Epidermal melanocyte (primary cell): ENCODE measurements around the gene CDK11B.
A peak's percentile ranks its signal among the peaks of the same experiment; 100 is the strongest.
"Not testable (repeated sequence)": the region's sequence is repeated elsewhere in the genome, so short reads cannot be mapped to it uniquely, and the experiment has no call there.

ENCODE experiments used
- DNase-seq: peaks from one replicate; pipeline ENCODE4 v3.0.0; 2011; ENCODE audit warnings: low spot score; ENCODE audit not compliant: insufficient read length

The CDK11B gene

DNA sequence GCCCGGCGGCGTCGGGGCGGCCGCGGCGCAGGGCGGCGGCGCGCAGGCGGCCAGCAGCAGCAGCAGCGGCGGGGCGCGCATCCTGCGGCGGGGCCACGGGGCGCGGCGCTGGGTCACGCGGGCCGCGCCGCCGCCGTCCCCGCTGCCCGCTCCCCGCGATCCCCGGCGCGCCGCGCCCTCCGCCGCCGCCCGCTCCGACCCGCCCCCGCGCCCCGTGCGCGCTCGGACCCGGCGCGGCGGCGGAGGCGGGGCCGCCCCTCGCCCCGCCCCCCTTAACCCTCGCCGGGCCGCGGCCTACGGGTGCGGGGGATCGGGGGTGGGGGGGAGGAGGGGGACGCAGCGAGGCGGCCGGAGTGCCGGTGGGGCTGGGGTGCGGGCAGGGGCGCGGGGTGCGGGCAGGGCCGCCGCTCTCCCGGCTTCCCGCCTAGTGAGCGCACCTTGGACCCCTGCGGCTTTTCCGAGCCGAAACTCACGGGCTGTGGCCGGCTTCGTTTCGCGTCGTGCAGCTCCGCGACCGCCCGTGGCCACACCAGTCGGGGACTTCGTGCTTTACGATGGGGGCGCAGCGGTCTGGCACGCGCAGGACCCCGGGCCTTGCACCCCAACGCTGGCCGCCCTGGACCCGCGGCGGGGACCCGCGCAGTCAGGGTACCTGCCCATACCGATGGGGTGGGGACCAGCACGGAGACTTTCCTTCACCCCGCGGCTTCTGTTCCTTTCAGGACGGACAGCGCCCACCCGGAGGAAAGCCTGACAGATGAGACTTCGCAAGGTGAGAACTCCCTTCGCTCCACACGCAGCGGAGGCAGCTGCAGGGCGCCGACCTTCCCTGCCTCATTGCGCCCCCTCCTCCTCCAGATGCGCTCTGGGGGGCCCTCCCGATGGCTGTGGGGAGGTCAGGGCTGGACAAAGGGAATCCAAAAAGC lies 58.6 kb downstream of the CDK11B start, which contains the start of gene FNDC10:
Gene FNDC10 (minus strand): TSS at position 201 of the 926 bp plus-strand sequence. CDS start 120 bp downstream, at position 81.
- DNase-seq: peak; percentile 24

DNA sequence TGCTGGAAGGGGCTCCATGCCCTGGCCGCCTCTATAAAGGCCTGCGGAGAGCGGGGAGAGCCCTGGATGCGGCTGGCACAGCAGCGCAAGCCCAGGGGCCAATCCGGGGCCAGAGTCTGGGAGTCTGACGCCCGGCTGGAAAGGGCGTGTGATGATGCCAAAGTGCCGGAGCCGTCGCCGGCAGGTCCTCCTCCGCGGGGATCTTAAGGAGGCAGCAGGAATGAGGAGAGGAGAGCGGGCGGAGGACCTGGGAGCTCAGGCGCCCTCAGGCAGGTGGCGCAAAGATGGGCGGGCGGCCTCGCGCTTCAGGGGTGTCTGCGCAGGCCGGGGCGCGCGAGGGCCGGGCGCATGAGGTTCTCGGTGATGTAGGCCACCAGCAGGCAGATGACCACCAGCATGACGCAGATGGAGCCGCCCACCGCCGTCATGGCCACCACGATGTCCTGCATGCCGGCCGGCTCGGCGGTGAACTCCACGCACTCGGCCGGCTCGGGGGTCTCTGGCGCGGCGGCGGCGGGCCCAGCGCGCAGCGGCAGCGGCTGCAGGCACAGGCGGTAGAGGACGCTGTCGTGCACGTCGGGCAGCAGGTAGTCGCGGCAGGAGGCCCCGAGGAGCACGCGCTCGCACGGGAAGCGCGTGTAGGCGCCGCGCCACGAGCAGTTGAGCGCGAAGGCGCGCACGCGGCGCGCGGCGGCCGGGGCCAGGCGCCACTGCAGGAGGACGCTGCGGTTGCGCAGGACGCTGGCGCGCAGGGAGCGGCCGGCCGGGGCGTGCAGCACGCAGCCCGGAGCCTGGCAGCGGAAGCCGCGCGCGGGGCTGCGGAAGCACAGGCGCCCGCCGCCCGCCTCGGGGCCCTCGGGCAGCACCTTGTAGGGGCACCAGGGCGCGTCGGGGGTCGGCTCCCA lies 59.5 kb downstream of the CDK11B start:
- DNase-seq: peak; percentile 70

DNA sequence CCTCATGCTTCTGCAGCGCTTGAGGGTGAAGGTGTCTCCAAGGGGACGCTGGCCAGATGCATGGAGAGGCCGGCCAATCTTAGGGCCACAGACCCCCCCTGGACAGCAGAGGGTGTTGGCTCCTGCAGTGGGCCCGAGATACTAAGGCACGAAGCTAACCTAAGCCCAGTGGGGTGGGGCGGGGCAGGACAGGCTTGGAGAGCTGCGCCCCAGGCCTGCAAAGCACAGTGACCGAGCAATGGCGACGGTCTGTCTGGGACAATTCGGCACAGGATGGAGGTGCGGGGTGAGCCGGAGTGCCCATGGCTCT lies 60.1 kb downstream of the CDK11B start:
- DNase-seq: peak; percentile 12

DNA sequence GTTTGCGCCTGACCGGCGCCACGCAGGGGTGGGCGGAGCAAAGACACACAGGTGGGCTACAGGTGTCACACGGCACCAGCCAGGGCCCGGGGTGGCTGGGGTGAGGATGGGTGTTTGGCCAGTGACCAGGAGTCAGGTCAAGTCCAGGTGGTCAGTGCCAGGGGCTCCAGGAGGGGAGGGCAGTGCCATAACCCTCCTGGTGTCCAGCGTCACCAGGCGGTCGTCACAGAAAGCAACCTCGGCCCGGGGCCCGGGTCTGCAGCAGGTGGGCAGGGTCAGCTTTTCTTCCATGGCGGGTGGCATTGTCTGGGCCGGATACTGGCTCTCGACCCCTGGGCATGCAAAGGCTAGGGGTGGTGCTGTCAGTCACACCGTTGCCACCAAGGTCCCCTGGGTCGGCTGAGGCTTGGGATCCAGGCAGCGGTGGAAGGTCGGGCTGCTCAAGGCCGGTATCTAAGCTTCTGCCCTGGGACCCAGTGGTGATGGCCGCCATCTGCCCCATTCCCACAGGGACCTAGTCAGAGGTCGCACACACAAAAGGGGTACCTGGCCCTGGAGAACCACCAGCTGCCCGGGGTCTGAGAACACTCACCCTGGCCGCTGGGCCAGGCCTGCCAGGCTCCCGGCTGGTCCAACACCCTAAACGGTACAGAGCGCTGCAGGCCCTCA lies 60.6 kb downstream of the CDK11B start:
- DNase-seq: peak; percentile 18

DNA sequence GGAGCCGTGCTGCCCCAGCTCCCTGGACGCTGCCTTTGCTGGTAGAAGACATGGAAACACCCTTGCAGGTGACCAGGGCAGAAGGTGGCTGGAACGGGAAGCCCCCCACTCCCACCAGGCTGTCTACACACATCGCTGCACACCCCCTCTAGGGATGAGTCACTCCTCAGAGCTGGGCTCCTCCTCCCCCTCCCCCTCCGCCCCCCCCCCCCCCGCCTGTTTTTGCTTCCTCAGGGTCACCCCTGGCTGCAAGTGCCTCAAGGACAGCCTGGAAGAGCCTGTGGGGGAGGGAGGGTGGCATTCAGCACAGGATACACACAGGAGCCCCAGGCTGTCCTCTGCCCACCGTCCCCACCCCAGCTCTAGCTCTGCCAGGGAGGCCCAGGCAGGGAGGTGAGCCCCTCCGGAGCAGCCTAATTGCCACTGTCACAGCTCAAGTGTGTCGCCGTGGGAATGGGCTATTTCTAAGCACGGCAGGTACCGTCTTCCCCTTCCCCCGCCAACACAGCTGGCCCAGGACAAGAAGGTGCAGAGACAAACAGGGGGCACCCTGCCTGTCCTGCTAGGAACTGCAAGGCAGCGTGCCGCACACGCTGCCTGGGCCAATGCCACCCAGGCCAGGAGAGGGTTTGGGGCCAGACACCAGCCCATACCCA lies 61.4 kb downstream of the CDK11B start:
- peak; percentile 23 for DNase-seq

DNA sequence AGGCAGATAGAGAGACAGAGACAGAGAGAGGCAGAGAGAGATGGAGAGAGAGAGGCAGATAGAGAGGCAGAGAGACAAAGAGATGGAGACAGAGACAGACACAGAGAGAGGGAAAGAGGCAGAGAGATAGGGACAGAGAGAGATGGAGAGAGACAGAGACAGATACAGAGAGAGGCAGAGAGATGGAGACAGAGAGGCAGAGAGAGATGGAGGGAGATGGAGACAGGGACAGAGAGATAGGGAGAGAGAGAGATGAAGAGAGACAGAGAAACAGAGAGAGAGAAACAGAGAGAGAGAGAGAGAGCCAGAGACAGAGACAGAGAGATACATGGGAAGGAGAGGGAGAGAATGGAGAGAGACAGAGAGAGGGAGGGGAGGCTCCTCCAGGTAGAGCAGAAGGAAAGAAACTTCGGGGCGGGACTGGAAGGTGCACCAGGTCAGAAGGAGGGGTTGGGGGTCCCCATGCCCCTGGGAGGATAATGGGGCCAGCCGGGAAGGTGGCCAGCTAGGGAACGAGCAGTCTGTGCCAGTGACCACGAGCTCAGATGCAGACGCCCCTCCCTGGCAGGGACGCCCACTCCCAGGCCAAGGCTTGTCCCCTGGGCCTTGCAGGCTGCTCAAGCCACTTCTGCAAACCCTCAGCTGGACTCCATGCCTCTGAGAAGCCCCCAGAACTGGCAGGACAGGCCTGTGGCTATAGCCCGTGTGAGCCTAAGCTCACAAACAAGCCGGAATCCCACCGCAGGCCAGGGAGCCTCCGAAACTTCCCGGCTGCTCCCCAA lies 62.1 kb downstream of the CDK11B start:
- peak; percentile 13 for DNase-seq

DNA sequence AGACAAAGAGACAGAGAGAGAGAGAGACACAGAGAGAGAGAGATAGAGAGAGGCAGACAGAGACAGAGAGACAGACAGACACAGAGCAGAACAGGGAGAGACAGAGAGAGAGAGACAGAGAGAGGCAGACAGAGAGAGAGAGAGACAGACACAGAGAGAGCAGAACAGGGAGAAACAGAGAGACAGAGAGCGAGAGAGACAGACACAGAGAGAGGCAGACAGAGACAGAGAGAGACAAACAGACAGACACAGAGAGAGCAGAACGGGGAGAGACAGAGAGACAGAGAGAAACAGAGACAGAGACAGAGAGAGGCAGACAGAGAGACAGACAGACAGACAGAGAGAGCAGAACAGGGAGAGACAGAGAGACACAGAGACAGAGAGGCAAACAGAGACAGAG lies 63.5 kb downstream of the CDK11B start:
- not testable (repeated sequence) for DNase-seq

DNA sequence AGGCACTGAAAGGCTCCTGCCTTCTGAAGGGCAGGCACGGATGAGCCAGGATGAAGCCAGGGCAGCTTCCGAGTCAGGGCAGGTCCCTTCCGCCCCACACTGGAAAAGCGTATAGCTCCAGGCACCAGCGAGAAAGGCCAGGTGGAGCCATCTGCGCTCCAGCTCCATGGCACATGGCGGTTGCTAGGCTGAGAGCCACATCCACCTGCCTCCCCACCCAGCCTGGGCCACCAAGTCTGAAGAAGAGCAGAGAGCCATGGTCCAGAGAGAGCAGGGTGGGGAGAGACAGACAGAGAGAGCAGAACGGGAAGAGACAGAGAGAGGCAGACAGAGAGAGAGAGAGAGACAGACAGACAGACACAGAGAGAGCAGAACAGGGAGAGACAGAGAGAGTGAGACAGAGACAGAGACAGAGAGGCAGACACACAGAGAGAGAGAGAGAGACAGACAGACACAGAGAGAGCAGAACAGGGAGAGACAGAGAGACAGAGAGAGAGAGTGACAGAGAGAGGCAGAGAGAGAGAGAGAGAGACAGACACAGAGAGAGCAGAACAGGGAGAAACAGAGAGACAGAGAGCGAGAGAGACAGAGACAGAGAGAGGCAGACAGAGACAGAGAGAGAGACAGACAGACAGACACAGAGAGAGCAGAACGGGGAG lies 64.1 kb downstream of the CDK11B start:
- peak; percentile 11 for DNase-seq

DNA sequence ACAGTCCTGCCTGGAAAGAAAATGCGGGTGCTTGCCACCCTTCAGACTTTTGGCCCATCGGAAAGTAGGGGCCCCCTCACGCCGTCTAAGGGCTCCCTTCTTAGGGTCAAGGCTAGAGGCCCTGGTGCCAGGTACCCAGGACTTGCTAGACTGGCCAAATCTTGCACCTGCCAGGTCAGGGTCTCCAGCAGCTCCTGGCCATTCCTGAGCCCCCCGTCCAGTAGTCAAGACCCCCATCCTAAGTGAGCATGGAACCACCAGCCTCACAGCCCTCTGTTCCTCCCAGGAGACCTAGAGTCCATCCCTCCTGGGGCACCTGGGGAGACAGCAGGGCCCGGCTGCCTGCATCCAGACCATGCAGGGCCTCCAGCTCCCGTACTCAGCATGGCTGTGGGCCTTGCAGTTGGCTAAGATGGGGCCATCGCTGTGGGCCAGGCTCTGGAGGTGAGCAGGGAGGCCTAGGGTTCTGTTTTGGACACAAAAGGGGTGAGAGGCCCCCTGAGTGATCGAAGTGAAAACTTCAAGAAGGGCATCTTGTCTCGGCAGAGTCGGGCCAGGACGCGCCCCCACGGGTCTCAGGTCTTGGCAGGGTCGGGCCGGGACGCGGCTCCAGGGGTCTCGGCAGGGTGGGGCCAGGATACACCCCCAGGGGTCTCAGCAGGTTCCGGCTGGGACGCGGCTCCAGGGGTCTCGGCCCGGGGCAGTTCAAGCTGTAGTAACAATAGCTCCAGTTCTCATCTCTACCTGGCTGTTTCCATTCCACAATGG lies 64.8 kb downstream of the CDK11B start:
- DNase-seq: peak; percentile 12

DNA sequence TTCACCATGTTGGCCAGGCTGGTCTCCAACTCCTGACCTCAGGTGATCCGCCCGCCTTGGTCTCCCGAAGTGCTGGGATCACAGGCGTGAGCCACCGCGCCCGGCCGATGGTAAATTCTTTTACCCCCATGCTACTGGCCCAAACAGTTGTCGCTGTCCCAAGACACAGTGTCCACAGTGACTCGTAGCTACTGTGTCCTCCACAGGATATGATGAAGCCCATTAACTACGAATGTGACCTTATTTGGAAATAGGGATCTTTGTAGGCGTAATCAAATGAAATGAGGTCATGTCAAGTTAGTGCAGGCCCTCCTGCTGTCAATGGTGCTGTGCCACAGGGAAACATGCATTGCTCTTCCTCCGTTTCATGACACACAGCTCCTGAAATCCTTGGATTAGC lies 67.4 kb downstream of the CDK11B start:
- DNase-seq: peak; percentile 10
